ENCODE data around the gene ADARB1.
"Not testable (repeated sequence)": the region's sequence is repeated elsewhere in the genome, so short reads cannot be mapped to it uniquely, and the experiment has no call there.

Gene ADARB1

GRCh38 chr21:45074048-45074817 lies at the start of gene ADARB1:
Gene ADARB1, plus strand, starts transcription at chr21:45074580. Its CDS starts 97,077 bp downstream, at chr21:45171657.
- peak in 1 of 2 donors; percentile 34 for DNase-seq (ENCODE audit: low read depth in 2 of 2, low spot score in 1 of 2)

- no peak for DNase-seq (ENCODE audit: low read depth in 2 of 2, low spot score in 1 of 2)
Measured at GRCh38 chr21:45026066-45026745, 48.2 kb upstream of the ADARB1 start.

GRCh38 chr21:45026826-45027225 lies 47.6 kb upstream of the ADARB1 start:
- no peak for DNase-seq (ENCODE audit: low read depth in 2 of 2, low spot score in 1 of 2)

- no peak for DNase-seq (ENCODE audit: low read depth in 2 of 2, low spot score in 1 of 2)
Measured at GRCh38 chr21:45027241-45028196, 46.9 kb upstream of the ADARB1 start.

GRCh38 chr21:45028645-45029044 lies 45.7 kb upstream of the ADARB1 start:
- DNase-seq (ENCODE audit: low read depth in 2 of 2, low spot score in 1 of 2): not testable (repeated sequence)

GRCh38 chr21:45029298-45029947 lies 45.0 kb upstream of the ADARB1 start:
- no peak for DNase-seq (ENCODE audit: low read depth in 2 of 2, low spot score in 1 of 2)

- DNase-seq (ENCODE audit: low read depth in 2 of 2, low spot score in 1 of 2): no peak
Measured at GRCh38 chr21:45029948-45030681, 44.3 kb upstream of the ADARB1 start.

- no peak for DNase-seq (ENCODE audit: low read depth in 2 of 2, low spot score in 1 of 2)
Measured at GRCh38 chr21:45030682-45031570, 43.5 kb upstream of the ADARB1 start.

- DNase-seq (ENCODE audit: low read depth in 2 of 2, low spot score in 1 of 2): no peak
Measured at GRCh38 chr21:45031571-45032191, 42.7 kb upstream of the ADARB1 start.

- no peak for DNase-seq (ENCODE audit: low read depth in 2 of 2, low spot score in 1 of 2)
Measured at GRCh38 chr21:45032332-45032731, 42.0 kb upstream of the ADARB1 start.

- no peak for DNase-seq (ENCODE audit: low read depth in 2 of 2, low spot score in 1 of 2)
Measured at GRCh38 chr21:45032977-45033710, 41.2 kb upstream of the ADARB1 start.

- DNase-seq (ENCODE audit: low read depth in 2 of 2, low spot score in 1 of 2): no peak
Measured at GRCh38 chr21:45033791-45034555, 40.4 kb upstream of the ADARB1 start.

- DNase-seq (ENCODE audit: low read depth in 2 of 2, low spot score in 1 of 2): no peak
Measured at GRCh38 chr21:45034556-45035476, 39.6 kb upstream of the ADARB1 start.

GRCh38 chr21:45035477-45035848 lies 38.9 kb upstream of the ADARB1 start:
- no peak for DNase-seq (ENCODE audit: low read depth in 2 of 2, low spot score in 1 of 2)

- no peak for DNase-seq (ENCODE audit: low read depth in 2 of 2, low spot score in 1 of 2)
Measured at GRCh38 chr21:45036630-45037029, 37.8 kb upstream of the ADARB1 start.

GRCh38 chr21:45037986-45038385 lies 36.4 kb upstream of the ADARB1 start:
- DNase-seq (ENCODE audit: low read depth in 2 of 2, low spot score in 1 of 2): no peak

Data from stimulated activated CD8-positive, alpha-beta memory T cell treated with anti-CD3 and anti-CD28 coated beads, Interleukin-4, amount 100 ng/mL, for 1 hour (primary cell).